ENCODE measurements around the gene IFNE.
"Not testable (repeated sequence)": the region's sequence is repeated elsewhere in the genome, so short reads cannot be mapped to it uniquely, and the experiment has no call there.

Gene IFNE

DNA sequence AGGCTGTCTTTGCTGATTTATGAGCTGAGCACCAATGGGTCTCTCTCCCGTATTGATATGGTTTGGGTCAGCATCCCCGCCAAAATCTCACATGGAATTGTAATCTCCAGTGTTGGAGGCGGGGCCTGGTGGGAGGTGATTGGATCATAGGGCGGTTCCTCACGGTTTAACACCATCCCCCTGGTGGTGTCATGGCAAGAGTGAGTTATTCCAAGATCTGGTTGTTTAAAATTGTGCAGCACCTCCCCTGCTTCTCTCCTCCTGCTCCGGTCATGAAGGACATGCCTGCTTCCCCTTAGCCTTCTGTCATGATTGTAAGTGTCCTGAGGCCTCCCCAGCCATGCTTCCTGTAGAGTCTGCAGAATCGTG lies 47.1 kb downstream of the IFNE start:
- not testable (repeated sequence) for H3K4me3 ChIP-seq (ENCODE audit: low read length); DNase-seq (ENCODE audit: low read depth, low spot score)

DNA sequence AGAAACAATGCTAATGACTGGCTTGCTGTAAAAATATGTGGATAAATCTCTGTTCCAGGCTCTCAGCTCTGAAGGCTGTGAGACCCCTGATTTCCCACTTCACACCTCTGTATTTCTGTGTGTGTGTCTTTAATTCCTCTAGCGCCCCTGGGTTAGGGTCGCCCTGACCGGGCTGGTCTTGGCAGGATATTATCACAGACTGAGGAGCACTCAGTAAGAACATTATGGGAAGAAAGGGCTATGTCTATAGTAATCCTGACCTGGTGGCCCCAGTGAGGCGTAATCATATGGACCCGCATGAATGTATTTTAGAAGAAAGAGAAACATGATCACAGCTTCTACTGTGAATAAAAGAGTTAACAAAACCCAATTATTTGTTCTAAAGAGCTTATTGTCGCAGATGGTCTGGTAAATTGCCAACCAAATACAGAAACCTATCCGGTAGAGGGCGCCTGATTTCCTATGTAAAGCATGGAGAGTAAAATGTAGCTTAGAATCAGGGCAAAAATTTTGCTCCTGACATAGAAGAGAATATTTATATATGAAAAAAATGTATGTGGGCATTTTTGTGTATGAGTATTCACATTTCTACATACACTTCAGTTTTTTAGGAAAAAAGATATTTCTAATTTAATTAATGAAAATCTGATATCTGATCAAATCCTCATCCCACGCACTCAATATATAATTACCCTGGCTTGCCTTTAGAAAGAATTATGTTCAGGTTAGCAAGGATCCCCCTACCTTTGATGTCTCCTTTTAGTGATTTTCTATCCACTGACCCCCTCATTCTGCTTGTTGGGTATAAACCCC lies 47.7 kb downstream of the IFNE start:
- DNase-seq (ENCODE audit: low read depth, low spot score): no peak
- no peak overlapping the region for H3K4me3 ChIP-seq (ENCODE audit: low read length)

DNA sequence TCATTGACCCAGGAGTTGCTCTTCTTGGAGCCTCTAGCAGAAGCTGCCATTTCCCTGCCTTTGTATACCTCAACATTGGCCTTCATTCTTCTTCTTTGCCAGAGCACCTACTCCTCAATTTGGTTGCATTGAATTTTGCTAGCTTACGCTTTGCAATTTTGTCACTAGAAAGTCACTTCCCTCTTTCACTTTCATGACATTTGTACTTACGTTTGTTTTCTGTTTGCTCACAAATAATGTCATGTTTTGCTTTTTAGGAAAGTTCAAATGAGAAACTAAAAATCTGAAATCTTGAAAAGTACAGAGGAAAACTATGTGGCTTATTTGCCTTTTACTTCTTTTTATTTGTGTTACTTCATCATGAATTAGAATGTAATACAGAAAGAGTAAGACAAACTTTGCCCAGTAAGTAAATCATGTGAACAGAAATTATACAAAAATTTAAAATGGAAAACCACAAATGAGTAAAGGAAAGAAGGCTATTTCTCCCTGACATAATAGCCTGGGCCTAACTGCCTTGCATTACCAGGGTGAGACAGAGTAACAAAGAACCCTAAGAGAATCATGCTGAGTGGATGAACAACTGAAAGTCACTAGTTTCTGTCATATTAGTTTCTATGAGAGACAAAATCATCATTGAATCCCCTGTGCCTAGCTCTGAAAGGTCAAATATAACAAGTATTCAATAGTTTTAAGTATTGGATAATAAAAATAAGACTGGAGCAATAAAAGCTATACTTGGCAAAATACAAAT lies 49.3 kb downstream of the IFNE start:
- H3K4me3 ChIP-seq (ENCODE audit: low read length): no peak overlapping the region
- DNase-seq (ENCODE audit: low read depth, low spot score): no peak

Data from Jurkat, Clone E6-1 (cell line).